Measurements from ENCODE around the gene AKAP12.
A peak's percentile ranks its signal among the peaks of the same experiment; 100 is the strongest.

Gene AKAP12

GRCh38 chr6:151372164-151372563, 132.4 kb downstream of the AKAP12 start:
- no peak overlapping the region for H2AFZ ChIP-seq (ENCODE audit: low read depth)
- H3K79me2 ChIP-seq (ENCODE audit: insufficient read depth, low read depth) = peaks cover 39% of the 10 kb centered on the region
- no peak overlapping the region for H3K9ac ChIP-seq
- H3K36me3 ChIP-seq (ENCODE audit: insufficient read depth) = no peaks in the 10 kb centered on the region; the same call in 1 of the 2 replicates
- peaks cover 23% of the 10 kb centered on the region for H3K4me1 ChIP-seq (ENCODE audit: low read depth, poor library complexity, severe bottlenecking)
- TF ChIP-seq CTCF (conservative IDR thresholded peaks at IDR 0.05; ENCODE audit: low read depth, low read length) = no peak
- H3K27me3 ChIP-seq (ENCODE audit: insufficient read depth, low read depth) = no peaks in the 10 kb centered on the region
- H3K27ac ChIP-seq = no peak overlapping the region
- H4K20me1 ChIP-seq (ENCODE audit: insufficient read depth) = no peaks in the 10 kb centered on the region
- no peak overlapping the region for H3K4me2 ChIP-seq
- H3K4me3 ChIP-seq (IDR thresholded peaks at IDR 0.05; ENCODE audit: insufficient read depth, low read depth, low read length) = no peak overlapping the region

DNA sequence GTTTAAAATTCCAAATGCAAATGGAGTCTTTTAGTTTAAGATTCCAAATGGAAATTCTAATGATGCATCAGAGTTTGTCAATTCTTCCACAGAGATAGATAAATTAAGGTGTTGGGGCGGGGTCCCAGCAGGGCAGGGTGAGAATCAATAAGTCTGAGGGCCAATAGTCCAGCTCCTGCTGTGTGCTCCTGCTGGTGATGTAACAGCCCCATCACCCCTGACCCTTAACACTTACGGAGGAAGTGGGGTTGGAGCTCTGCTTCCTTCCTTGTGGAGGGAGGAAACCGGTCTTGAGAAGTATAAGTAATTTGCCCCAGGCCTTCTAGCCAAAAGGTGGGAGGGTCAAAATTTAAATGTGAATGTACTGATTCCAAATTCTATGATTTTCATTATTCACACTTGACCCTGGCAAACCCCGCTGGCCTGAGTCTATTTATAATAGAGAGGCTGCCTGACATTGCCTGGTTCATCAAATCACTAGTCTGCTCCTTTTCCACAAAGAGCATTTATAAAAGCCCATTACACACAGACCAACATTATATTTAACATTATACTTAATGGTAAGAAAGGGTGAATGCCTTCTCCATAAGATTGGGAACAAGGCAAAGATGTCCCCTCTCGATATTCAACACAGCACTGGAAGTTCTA, 134.4 kb downstream of the AKAP12 start:
- Histone ChIP-seq H3K36me3 (ENCODE audit: insufficient read depth) (no peaks in the 10 kb centered on the region; the same call in 1 of the 2 replicates), H3K27me3 (ENCODE audit: insufficient read depth, low read depth) (no peaks in the 10 kb centered on the region), H3K4me3 (IDR thresholded peaks at IDR 0.05; ENCODE audit: insufficient read depth, low read depth, low read length) (no peak overlapping the region), H4K20me1 (ENCODE audit: insufficient read depth) (no peaks in the 10 kb centered on the region), H3K4me1 (ENCODE audit: low read depth, poor library complexity, severe bottlenecking) (peaks cover 43% of the 10 kb centered on the region), H3K27ac (no peak overlapping the region), H2AFZ (ENCODE audit: low read depth) (no peak overlapping the region), H3K9ac (no peak overlapping the region), H3K4me2 (no peak overlapping the region), H3K79me2 (ENCODE audit: insufficient read depth, low read depth) (peaks cover 59% of the 10 kb centered on the region)
- no peak for TF ChIP-seq CTCF (conservative IDR thresholded peaks at IDR 0.05; ENCODE audit: low read depth, low read length)

GRCh38 chr6:151375833-151376232, 136.1 kb downstream of the AKAP12 start:
- H3K4me2 ChIP-seq = peak overlapping the region; percentile 52
- peak overlapping the region; percentile 7; the same call in 1 of the 2 replicates for H3K27ac ChIP-seq
- TF ChIP-seq CTCF (conservative IDR thresholded peaks at IDR 0.05; ENCODE audit: low read depth, low read length) = no peak
- peaks cover 71% of the 10 kb centered on the region for H3K79me2 ChIP-seq (ENCODE audit: insufficient read depth, low read depth)
- no peak overlapping the region for H3K9ac ChIP-seq
- H3K4me3 ChIP-seq (IDR thresholded peaks at IDR 0.05; ENCODE audit: insufficient read depth, low read depth, low read length) = no peak overlapping the region
- peaks cover 55% of the 10 kb centered on the region for H3K4me1 ChIP-seq (ENCODE audit: low read depth, poor library complexity, severe bottlenecking)
- H3K36me3 ChIP-seq (ENCODE audit: insufficient read depth) = no peaks in the 10 kb centered on the region; the same call in 1 of the 2 replicates
- no peaks in the 10 kb centered on the region for H4K20me1 ChIP-seq (ENCODE audit: insufficient read depth)
- H3K27me3 ChIP-seq (ENCODE audit: insufficient read depth, low read depth) = no peaks in the 10 kb centered on the region
- no peak overlapping the region for H2AFZ ChIP-seq (ENCODE audit: low read depth)

- Histone ChIP-seq H4K20me1 (ENCODE audit: insufficient read depth) (no peaks in the 10 kb centered on the region), H3K27ac (peak overlapping the region; percentile 7; the same call in 1 of the 2 replicates), H3K4me2 (peak overlapping the region; percentile 52), H3K4me1 (ENCODE audit: low read depth, poor library complexity, severe bottlenecking) (peaks cover 61% of the 10 kb centered on the region), H3K9ac (no peak overlapping the region), H2AFZ (ENCODE audit: low read depth) (no peak overlapping the region), H3K79me2 (ENCODE audit: insufficient read depth, low read depth) (peaks cover 71% of the 10 kb centered on the region), H3K36me3 (ENCODE audit: insufficient read depth) (no peaks in the 10 kb centered on the region), H3K4me3 (IDR thresholded peaks at IDR 0.05; ENCODE audit: insufficient read depth, low read depth, low read length) (no peak overlapping the region), H3K27me3 (ENCODE audit: insufficient read depth, low read depth) (no peaks in the 10 kb centered on the region)
- TF ChIP-seq CTCF (conservative IDR thresholded peaks at IDR 0.05; ENCODE audit: low read depth, low read length) = no peak
These were observed 136.7 kb downstream of the AKAP12 start for GRCh38 chr6:151376440-151376839.
